Vagina (tissue), 2 donors: Measurements from ENCODE around the gene ADK.

Source experiments
- CTCF ChIP-seq, 3 experiments: fragments of 450-650 bp in 2 of 3; fragments of 200-600 bp in 1 of 3; sonication (generic) in 1 of 3; IDR thresholded peaks; one replicate each; pipeline ENCODE4 v1.5.1; 2017 to 2019; ENCODE audit warnings: antibody characterized with exemption in 3 of 3, mild to moderate bottlenecking in 2 of 3, moderate library complexity in 2 of 3
- POLR2A ChIP-seq, 2 donors: fragments of 450-650 bp; IDR thresholded peaks; one replicate each; pipeline ENCODE4 v1.6.1; 2017; ENCODE audit warnings: antibody characterized with exemption in 2 of 2, mild to moderate bottlenecking in 2 of 2, moderate library complexity in 2 of 2

DNA sequence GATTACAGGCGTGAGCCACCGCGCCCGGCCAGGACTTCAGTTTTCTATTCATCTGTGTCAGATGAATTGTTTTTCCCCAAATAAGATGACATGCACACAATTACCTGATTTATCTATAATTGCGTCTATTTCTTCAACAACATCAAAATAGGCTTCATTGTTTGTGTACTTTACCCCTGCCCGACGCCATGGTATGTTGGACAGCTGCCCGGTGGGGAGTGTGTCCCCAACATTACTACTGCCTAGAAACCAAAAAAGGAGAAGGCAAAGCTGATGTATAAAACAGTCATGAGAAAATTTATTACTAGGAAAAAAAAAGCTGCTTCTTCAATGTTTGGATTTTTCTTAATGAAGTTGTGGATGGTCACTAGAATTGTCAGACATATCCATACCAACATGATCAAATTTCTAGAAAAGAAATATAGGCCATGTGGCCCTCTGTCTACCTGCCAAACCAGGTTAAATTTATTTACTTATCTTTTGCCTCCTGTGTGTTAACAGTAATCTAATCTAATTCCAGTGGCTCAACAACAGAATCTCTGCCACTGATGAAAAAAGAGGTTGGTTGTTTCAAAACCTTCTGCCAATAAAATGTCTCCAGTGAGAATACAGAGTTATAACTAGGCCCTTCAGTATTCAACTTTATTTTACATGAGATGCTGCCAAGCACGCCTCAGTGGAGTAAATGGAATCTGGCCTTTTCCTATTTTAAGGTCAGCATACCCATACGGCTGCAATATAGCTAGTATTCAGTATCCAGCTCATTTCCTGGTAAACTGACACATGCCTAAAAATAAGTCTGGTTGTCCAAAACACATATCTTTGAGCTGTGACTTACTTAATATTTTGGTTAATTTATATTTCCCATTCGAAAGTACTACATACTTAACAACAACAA is 16.8 kb upstream of the ADK start:
- TF ChIP-seq CTCF (IDR thresholded peaks at IDR 0.05) = no peak
- no peak for TF ChIP-seq POLR2A (IDR thresholded peaks at IDR 0.05)
